ENCODE results near the gene IAH1. TPM values are rescaled to one million over a fixed set of nuclear protein-coding genes. Genes with fewer than 3 reads are reported as not detected.
A peak's percentile ranks its signal among the peaks of the same experiment; 100 is the strongest.
"Not testable (repeated sequence)": the region's sequence is repeated elsewhere in the genome, so short reads cannot be mapped to it uniquely, and the experiment has no call there.

IAH1 gene
- total RNA-seq, 1 donor from 2014 or later = 47.7 TPM

DNA sequence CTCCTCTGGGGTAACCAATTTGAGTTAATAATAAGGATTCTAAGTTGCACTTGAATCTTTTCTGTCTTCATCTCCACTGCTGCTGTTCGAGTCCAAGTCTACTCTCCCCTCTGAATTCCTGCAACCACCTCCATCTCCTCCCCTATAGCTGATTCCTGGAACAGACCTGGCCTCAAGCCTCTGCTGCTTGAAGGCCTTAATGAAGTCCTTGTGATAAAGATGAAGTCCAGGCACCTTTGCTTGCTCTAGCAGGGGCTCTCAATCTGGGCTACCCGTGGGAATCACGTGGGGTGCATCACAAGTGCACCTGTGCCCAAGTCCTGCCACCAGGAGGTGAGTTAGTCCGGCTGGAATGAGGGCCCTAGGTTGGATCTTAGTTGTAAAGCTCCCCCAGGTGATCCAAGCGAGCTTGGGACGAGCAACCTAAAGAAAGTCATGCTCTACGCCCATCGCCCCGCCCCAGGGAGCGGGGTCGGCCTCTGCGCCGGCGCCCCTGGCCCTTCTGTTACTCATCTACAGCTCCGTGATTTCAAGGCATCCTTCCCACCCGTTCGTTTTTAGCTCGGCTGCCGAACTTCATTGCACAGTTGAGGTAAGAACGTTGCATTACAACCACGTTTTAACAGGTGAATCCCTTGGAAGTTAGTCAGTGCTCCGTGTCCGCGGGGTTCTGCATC is 905 bp upstream of the IAH1 start:
- no peak for DNase-seq (ENCODE audit: low read depth)

DNA sequence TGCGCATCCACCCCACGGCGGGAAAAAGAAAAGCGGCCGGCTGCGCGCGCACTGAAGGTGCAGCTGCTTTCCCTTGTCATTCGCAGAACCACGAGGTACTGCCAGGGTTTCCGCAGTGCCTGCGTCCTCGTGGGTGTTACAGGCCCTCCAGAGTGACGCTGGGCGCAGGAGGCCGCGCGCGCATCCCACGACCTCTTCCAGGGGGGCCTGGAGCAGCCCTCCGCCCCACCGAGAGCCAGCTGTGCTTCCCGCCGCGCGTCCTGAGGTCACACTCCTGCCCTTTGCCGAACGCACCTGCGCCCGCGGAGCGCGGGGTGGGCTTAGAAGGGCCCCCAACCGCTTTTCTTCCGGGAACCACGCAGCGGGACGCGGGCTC is 378 bp upstream of the IAH1 start:
- DNase-seq (ENCODE audit: low read depth) = no peak

DNA sequence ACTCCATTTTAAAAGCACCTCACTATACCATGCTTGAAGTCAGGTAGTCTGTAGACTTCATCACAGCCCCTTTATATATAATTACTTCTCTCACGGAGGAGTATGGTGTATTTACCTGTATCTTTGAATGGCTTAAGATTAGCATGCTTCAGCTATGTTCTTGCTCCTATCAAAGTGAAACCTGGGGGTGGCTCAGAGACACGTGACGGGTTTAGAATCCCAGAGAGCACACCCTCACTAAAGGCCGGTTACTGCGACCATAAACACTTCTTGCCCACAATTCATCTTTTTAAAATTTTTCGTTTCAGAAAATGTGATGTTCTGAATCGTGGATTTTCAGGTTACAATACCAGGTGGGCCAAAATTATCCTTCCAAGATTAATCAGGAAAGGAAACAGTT is 3.6 kb downstream of the IAH1 start:
- DNase-seq (ENCODE audit: low read depth) = no peak

DNA sequence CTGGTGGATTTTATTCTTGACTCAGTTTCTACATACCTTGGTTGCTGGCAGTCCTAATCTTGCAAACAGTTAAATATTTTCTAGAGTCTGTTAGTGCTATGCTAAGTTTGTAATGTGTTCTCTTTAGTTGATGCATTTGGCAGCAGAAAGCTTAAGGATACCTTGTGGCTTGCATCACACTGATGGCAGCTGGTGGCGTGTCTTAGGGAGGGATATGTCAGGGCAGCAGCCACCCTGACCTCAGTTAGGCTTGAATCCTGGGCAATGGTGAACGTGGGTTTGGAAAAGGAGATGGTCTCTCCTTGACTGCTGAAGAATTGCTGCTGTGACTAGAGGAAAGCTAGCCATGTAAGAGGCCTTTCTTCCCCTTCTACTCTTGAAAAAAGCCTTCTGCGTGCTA is 4.2 kb downstream of the IAH1 start:
- no peak for DNase-seq (ENCODE audit: low read depth)

DNA sequence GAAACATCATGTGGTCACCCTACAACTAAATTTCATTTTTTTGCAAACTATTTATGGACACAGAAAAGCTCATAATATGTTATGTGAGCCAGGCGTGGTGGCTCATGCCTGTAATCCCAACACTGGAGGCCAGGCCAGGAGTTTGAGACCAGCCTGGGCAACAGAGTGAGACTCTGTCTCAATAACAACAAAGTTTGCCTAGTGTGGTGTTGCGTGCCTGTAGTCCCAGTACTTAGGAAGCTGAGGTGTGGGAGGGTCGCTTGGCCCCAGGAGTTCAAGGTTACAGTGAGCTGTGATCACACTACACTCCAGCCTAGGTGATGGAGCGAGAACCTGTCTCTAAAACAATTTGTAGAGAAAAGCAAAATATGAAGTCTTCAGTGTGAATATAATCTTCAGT is 5.8 kb downstream of the IAH1 start:
- no peak for DNase-seq (ENCODE audit: low read depth)

DNA sequence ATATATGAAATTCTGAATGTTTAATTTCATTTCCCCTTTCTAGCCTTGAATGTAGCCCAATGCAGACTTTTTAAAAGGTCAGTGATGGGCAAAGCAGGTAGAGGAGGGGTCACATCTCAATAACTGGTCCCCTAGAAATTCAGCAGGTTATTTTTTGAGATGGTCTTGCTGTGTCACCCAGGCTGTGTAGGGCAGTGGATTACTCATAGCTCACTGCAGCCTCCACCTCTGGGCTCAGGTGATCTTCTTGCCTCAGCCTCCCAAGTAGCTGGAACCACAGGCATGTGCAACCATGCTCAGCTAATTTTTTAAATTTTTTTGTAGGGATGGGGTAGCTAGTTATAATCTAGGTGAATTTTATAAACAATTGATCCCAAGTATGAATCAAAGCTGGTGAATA is 8.8 kb downstream of the IAH1 start:
- peak; percentile 29 for DNase-seq (ENCODE audit: low read depth)

DNA sequence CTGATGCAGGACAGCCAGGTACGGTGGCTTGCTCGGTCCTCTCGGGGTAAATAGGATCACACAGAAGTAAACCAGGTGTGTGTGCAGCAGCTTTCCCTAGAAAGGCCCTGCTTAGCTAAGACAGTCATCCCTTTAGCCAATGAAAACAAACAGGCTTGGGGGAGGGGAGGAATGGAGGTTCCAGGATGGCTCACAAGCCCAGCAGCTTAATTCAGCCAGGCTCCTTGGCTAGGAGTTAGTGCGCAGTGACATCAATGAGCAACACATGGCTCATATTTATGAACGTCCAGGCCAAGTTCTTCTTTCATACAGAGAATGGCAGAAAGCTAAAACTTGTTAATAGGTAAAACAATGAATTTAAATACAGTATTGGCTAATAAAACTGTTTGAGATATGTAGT is 10.2 kb downstream of the IAH1 start:
- DNase-seq (ENCODE audit: low read depth) = no peak

DNA sequence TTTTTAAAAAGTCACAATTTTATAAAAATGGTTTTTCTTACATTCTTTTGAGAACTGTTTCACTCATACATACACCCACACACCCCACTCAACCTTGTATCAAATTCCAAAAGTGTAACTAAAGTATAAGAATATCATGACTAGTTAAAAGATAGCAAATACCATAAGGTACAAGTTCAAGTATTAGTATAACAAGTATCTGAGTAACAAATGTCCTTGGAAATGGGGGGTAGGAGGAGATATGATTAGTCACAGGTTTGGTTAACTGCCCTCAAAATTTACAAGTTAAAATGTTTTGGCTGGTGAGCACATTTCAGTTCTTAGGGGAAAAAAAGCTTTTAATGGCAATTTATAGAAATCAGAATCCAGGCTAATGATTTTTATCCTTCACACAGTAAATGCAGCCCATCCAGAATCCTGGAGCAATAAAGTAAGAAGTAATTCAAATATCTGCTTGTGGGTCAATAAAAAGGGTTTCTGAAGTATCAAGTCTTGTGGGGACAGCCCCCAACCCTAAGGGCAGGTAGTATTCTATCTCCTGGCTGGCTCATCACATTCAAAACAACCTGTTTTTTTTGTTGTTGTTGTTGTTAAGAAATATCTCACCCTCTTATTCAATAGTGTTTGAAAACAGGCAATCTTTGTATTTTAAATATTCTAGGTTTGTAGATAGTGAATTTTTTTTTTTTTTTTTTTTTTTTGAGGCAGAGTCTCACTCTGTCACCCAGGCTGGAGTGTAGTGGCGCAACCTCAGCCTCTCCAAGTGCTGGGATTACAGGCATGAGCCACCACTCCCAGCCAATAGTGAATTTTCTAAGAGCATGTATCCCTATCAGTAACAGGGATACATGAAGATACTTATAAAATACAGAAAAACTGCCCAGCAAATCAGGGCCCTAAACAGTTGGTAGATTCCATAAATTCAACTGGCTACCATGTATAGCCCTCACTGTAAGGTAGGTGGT is 14.5 kb downstream of the IAH1 start:
- DNase-seq (ENCODE audit: low read depth) = no peak

DNA sequence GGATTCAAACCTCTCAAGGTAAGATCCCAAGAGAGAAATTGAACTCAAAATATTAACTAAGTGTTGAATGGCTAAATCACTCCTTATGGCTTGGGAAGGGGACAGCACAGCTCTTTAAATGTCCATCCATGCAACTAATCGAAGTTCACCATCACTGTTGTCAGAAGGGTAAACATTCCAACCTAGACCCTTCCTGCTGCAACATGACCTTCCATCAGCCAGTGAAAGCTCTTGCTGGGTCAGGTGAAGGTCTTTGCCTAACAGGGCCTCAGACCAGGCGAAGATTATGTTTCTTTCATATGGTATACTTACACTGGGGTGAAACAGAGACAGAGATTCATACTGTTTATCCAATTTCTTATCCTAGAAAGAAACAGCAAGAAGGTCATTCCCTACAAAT is 16.4 kb downstream of the IAH1 start:
- DNase-seq (ENCODE audit: low read depth) = no peak

DNA sequence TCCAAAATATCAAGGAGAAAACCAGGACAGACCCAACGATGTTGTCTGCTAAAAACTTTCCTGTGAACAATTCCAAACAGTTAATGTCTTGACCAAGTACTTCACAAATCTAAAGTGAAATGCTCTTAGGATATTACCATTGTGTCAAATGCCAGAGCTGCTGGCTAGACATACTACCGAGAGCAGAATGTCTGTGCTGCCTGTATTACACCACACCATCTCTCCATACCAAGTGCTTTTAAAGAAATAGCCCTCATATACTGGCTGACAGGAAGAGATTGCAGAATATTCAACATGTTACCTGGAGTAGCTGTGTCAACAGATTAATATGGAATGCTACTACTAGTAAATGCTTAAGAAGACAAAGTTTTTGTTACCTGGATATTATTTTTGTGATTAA is 18.6 kb downstream of the IAH1 start:
- DNase-seq (ENCODE audit: low read depth) = no peak

DNA sequence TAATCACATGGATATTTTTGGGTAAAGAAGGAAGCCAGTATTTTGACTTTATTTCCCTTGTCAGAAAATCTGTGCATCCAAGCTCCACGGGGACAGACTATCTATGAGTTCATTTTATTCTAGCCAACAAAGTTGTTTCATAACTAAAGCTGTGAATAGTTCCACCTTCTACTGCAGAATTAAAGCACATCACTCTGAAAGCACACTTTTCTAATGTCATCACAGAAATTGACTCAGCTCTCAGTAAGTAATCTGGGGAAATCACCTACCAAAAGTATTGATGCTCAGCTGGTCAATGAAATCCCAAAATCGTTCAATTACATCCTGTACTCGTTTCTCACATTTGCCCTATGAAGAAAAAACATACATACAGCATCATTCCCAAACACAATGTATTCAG is 19.1 kb downstream of the IAH1 start:
- DNase-seq (ENCODE audit: low read depth) = no peak

DNA sequence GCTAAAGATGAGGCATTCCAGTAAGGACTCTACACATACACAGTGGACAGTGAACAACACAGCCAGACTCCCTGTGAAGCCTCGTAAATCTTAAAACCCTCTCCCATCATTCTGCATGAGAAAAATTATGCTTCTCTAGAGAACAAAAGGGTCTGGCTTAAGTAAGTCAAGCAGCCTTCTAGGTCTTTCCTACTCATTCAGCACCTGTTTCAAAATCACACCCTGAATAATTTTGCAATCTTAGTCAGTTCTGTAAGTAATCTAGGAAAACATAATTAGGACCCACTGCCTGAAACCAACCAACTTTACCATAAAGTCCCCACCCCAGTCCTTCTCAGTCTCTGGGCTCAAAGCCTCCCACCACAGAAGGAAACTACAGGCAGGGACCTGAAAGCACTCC is 19.7 kb downstream of the IAH1 start:
- DNase-seq (ENCODE audit: low read depth) = no peak

DNA sequence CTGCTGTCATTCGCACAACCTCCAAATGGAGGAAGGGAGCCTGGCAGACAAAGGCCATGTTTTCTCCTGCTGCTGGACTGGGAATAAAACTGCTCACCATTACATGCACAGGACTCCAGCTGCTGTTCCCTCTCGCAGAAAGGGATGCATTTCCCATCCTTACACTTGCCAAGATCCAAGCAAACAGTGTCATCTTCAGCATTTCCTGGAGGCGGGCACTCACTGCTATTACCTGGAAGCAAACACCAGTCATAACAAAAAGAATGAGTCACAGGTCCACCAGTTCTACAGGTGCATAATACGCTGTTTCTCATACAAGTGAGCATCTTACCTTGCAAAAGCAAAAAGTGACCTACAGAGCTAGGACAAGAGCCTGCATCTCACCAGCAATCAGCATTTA is 22.7 kb downstream of the IAH1 start:
- DNase-seq (ENCODE audit: low read depth) = peak; percentile 25

DNA sequence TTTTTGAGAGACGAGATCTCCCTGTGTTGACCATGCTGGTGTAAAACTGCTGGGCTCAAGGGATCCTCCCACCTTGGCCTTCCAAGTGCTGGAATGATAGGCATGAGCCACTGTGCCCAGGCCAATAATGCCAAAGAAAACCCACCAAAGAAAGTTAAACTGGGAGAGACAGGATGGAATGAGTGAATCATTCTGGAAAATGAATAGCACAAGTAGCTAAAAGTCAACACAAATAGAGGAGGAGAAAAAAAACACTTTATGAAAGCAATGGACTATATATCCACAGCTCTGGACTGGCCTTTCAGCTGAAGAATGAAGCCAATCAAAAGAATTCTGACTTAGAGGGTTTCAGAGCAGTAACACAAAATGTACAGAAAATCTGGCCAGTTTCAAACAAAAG is 23.9 kb downstream of the IAH1 start:
- peak; percentile 16 for DNase-seq (ENCODE audit: low read depth)

DNA sequence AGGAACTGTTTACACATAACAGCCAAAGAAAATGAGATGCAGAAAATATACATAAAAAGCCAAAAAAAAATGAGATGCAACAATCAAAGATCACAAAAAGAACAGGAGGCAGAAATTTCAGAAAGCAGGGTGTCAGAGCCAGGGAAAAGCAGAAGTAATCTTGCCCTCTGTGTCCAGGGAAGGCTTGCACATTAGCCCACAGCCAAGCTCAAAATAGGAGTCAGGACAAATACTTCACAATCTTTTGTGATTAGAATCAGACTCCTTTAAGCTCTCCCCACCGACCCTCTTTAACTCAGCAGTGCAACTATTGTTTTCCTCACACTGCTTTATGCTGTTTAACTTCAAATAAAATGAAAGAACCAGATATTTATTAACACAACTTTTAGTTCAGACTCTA is 34.6 kb downstream of the IAH1 start:
- DNase-seq (ENCODE audit: low read depth) = no peak

DNA sequence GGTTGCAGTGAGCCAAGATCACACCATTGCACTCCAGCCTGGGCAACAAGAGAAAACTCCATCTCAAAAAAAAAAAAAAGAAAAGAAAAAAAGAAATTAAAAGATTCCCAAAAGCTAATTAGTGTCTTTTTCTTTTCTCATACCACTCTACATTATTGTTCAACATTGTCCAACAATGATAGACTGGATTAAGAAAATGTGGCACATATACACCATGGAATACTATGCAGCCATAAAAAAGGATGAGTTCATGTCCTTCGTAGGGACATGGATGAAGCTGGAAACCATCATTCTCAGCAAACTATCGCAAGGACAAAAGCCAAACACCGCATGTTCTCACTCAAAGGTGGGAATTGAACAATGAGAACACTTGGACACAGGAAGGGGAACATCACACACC is 39.6 kb downstream of the IAH1 start:
- not testable (repeated sequence) for DNase-seq (ENCODE audit: low read depth)

DNA sequence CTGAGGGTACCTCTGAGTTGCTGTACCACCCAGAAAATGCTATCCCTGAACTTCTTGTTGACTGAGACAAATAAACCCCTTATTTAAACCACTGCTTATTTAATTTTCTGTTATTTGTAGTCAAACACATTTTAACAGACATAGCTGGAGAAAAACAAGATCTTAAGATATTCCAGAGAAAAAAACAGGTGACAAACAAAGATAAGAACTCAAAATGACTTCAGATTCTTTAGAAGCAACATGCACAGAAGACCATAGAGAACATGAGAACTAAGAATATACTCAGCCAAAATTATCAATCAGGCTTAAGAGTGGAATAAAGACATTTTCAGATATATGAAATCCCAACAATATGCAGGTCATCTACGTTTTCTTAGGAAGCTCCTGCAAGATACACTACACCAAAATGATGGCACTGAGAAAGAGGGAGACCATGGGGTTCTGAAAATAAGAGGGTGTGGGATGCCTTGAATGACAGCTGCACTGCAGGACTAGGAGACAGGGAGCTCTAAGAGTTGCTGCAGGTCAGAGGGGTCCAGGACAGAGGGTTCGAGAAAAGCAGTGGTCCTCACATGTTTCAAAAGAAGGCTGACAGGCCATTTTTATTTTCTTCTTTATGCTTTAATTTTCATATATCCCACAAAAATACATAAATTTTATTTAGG is 42.9 kb downstream of the IAH1 start:
- DNase-seq (ENCODE audit: low read depth) = no peak

DNA sequence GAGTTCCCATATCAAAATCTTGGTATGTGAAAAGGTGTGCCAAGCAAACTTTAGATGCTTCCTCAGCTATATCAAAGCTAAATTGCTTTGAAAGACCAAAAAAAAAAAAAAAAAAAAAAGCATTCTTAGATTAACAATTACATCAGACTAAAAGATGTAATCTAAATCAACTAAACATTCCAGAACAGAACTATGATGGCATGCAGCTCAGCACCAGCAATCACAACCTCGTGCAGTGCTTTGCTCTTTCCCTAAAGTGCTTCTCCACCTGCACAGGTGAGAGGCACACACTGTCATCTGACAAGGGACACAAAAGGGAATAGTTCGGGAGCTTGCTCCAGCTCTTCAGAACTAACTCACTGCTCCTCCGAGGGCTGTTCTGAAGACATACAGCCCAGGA is 43.8 kb downstream of the IAH1 start:
- DNase-seq (ENCODE audit: low read depth) = no peak

DNA sequence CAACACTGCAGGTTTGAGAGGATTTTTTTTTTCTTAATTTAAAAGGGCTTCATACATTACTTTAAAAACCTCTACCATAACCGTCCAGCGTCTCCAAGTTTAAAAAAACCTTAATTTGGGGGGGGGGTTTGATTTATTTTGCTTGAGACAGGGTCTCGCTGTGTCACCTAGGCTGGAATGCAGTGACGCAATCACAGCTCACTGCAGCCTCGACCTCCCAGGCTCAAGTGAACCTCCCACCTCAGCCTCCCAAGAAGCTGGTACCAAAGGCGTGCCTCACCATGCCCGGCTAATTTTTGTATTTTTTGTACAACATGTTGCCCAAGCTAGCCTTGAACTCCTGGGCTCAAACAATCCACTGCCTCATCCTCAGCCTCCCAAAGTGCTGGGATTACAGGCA is 44.4 kb downstream of the IAH1 start:
- DNase-seq (ENCODE audit: low read depth) = no peak

DNA sequence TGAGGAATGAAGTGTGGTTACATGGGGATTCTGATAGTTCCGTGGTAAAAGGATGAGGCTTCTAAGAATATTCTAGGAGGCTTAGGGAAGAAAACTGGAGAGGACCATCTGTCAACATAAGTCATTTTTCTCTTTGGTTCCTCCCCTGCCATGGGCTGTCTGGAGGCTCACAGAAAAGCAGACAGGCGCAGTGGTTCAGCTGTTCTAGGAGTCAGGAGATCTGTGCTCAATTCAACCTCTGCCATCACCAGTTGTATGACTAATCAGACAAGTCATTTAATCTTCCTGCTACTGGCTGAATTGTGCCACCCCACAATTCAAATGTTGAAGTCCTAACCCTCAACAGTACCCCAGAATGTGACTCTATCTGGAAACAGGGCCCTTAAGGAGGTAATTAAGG is 44.9 kb downstream of the IAH1 start:
- DNase-seq (ENCODE audit: low read depth) = peak; percentile 19

DNA sequence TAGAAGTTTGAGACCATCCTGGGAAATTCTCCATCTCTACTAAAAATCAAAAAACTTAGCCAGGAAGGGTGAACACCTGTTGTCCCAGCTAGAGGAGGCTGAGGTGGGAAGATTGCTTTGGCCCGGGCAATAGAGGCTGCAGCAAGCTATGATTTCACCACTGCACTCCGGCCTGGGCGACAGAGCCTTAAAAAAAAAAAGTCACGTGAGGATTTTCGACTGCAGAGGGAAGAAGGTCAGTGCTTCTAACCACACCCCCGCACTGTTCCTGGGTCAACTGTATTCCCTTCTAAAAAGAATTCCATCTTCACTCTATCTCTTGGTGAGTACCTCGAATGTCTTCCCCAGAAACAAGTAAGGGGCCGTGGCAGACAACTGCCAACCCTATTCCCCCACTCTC is 49.9 kb downstream of the IAH1 start:
- no peak for DNase-seq (ENCODE audit: low read depth)

DNA sequence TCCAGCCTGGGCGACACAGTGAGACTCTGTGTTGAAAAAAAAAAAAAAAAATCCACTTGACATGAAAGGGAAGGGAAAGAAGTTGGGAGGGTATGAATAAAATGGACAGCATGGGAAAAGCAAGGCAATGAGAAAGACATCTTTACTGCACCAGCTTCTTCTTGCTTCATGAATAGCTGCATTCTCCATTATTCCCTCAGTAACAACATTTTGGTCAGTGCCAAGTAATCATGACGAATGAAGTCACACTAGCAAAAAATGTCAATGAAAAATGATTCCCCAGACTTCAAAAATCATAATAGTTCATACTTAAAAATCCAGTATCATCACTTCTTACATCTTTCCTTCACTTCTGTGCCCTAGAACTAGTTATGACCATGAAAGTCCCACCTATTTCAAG is 50.9 kb downstream of the IAH1 start:
- no peak for DNase-seq (ENCODE audit: low read depth)

All from renal cortical epithelial cell (primary cell).